ENCODE data around the gene FKBP5.

FKBP5 gene

GRCh38 chr6:35524380-35525020, 164.2 kb downstream of the FKBP5 start:
- Histone ChIP-seq H3K27me3 (ENCODE audit: control insufficient read depth, insufficient read depth, low read length, poor library complexity, severe bottlenecking) (no peaks in the 10 kb centered on the region), H3K4me1 (ENCODE audit: control insufficient read depth, insufficient read depth, low read length) (no peaks in the 10 kb centered on the region), H3K9me3 (ENCODE audit: control insufficient read depth, low read length) (no peaks in the 10 kb centered on the region), H3K36me3 (ENCODE audit: control insufficient read depth, insufficient read depth, low read length) (no peaks in the 10 kb centered on the region), H3K4me3 (ENCODE audit: insufficient read depth, low read depth, low read length) (no peak overlapping the region), H3K27ac (ENCODE audit: insufficient read depth, low read depth, low read length, poor library complexity, severe bottlenecking) (no peak overlapping the region)
- WGBS, 2 experiments = 88 to 96% methylated on average over 2 to 3 of the region's 3 CpGs

Measured in ectodermal cell (in vitro differentiated cells).